Lung (tissue), 12 donors: Measurements from ENCODE around the gene PCMT1. TPM values are rescaled to one million over a fixed set of nuclear protein-coding genes. Genes with fewer than 3 reads are reported as not detected.

Experiments
- ATAC-seq: fragments of 200-7000 bp; cut with Tn5 transposase; one replicate; pipeline ENCODE4 v1.9.1; 2020; ENCODE audit warnings: moderate number of reproducible peaks; ENCODE audit not compliant: insufficient read depth, low FRiP score
- DNase-seq, 3 donors: peaks; one replicate each; pipeline ENCODE4 v3.0.0-alpha.2; 2013 to 2017
- H3K27ac ChIP-seq, 2 donors: one replicate each; pipeline ENCODE4 v1.5.1; 2013; ENCODE audit warnings: mild to moderate bottlenecking in 2 of 2, moderate library complexity in 2 of 2, control low read depth in 1 of 2, inconsistent platforms in 1 of 2, low read depth in 1 of 2, low read length in 1 of 2
- H3K27me3 ChIP-seq, 3 donors: one replicate each; pipeline ENCODE4 v1.5.1; 2013; ENCODE audit warnings: low read length in 2 of 3; ENCODE audit not compliant: control insufficient read depth in 3 of 3, insufficient read depth in 3 of 3
- H3K36me3 ChIP-seq, 4 donors: one replicate each; pipeline ENCODE4 v1.5.1; 2013; ENCODE audit warnings: low read length in 4 of 4, mild to moderate bottlenecking in 1 of 4, moderate library complexity in 1 of 4; ENCODE audit not compliant: control insufficient read depth in 4 of 4, insufficient read depth in 4 of 4
- H3K4me1 ChIP-seq, 5 donors: one replicate each; pipeline ENCODE4 v1.5.1; 2013; ENCODE audit warnings: low read length in 5 of 5, mild to moderate bottlenecking in 2 of 5, moderate library complexity in 1 of 5; ENCODE audit not compliant: control insufficient read depth in 5 of 5, insufficient read depth in 5 of 5
- H3K4me3 ChIP-seq: one replicate; pipeline ENCODE4 v1.5.1; 2013; ENCODE audit warnings: mild to moderate bottlenecking, control low read depth, moderate library complexity
- H3K9ac ChIP-seq, 2 donors: one replicate each; pipeline ENCODE4 v1.5.1; 2013; ENCODE audit warnings: low read length in 2 of 2, control low read depth in 1 of 2; ENCODE audit not compliant: insufficient read depth in 1 of 2
- H3K9me3 ChIP-seq, 4 donors: one replicate each; pipeline ENCODE4 v1.5.1; 2013; ENCODE audit warnings: low read length in 3 of 4, mild to moderate bottlenecking in 1 of 4, moderate library complexity in 1 of 4; ENCODE audit not compliant: control insufficient read depth in 4 of 4, insufficient read depth in 3 of 4
- CTCF ChIP-seq: IDR thresholded peaks from 2 replicates; pipeline ENCODE4 v1.5.1; 2012; ENCODE audit warnings: mild to moderate bottlenecking; ENCODE audit errors: control extremely low read depth, extremely low read depth
- WGBS, 2 donors: extraction: QIAGEN DNeasy Blood & Tissue Kit; methylation state at CpG; one replicate each; pipeline ENCODE4 v1.1.7; 2013; 5-methylcytosine and 5-hydroxymethylcytosine counted together
- polyA plus RNA-seq, 2 donors: library from polyadenylated mRNA; stranded (reverse); fragments of 200-250 nt; gene quantifications; one replicate each; pipeline ENCODE4 v1.2.1, GENCODE V29; 2013
- total RNA-seq, 2 donors: library from RNA; depleted of rRNA in 1 of 2; stranded (reverse); fragments of >200 nt in 1 of 2; gene quantifications; one replicate each; pipeline ENCODE4 v1.2.1, GENCODE V29; 2014 to 2021
- donor health status: control.
- donor health status: control.
- donor health status: Bipolar disorder and iron deficiency.
- donor health status: healthy.
- donor health status: DM: yes; HTN: yes; CAD: no.

PCMT1 gene
- total and polyA plus RNA-seq, 4 donors = 32.6 to 91.2 (median 61.1) TPM

GRCh38 chr6:149831308-149831820, 81.8 kb downstream of the PCMT1 start:
- 84 to 91% methylated on average over 6 of the region's 6 CpGs for WGBS, 2 donors
- Histone ChIP-seq H3K27ac (no peak overlapping the region), H3K9ac (no peak overlapping the region), H3K4me3 (no peak overlapping the region), H3K27me3 (no peaks in the 10 kb centered on the region), H3K4me1 (no peaks in the 10 kb centered on the region), H3K9me3 (no peaks in the 10 kb centered on the region), H3K36me3 (peaks cover 5 to 9% (median 8%) of the 10 kb centered on the region in 4 donors)
- TF ChIP-seq CTCF = no peak
- no peak for ATAC-seq
- peak; percentile 34 to 52 (median 45) for DNase-seq

GRCh38 chr6:149833651-149834050, 84.1 kb downstream of the PCMT1 start:
- Histone ChIP-seq H3K4me3 (no peak overlapping the region), H3K27ac (no peak overlapping the region), H3K9ac (no peak overlapping the region), H3K4me1 (no peaks in the 10 kb centered on the region), H3K27me3 (no peaks in the 10 kb centered on the region), H3K9me3 (no peaks in the 10 kb centered on the region), H3K36me3 (peaks cover 4 to 9% (median 9%) of the 10 kb centered on the region in 4 donors)
- ATAC-seq (no peak), DNase-seq (no peak)
- TF ChIP-seq CTCF = no peak
- WGBS, 2 donors = 95 to 96% methylated on average over 3 of the region's 3 CpGs

DNA sequence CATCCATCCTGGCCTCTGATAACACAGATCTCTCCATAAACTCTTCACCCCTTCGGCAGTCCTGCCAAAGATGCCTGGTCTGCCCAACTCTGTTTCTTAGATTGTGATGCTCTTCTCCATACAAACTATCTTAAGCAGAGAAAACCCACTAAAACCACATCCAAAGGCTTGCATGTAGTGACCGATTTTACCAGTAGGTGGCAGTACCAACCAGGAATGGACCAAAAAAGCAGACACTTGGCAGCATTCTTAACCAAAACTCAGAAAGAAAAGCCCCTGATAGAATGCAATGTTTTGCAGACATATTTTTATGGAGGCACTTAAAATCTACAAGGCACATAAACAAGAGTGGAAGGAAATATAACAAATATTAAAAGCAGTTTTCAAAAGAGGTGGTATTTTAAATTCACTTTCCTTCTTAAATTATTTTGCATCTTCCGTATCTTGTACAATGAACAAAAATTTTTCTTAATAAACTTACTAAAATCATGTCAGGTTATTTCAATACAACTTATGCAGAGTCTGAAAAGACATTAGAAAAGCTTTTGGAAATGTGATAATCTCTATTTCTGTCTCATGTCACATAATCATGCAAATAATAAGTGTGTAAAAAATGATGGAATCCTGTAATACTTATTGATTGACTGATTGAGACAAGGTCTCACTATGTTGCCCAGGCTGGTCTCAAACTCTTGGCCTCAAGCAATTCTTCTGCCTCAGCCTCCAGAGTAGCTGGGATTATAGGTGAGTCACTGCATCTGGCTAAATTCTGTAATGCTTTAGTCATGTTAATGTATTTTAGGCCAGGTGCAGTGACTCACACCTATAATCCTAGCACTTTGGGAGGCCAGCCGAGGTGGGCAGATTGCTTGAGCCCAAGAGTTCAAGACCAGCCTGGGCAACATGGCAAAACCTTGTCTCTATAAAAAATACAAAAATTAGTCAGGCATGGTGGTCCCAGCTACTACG, 85.3 kb downstream of the PCMT1 start:
- TF ChIP-seq CTCF = peak; percentile 84
- Histone ChIP-seq H3K36me3 (peaks cover 4 to 9% (median 9%) of the 10 kb centered on the region in 4 donors), H3K9ac (no peak overlapping the region), H3K4me1 (no peaks in the 10 kb centered on the region), H3K27ac (no peak overlapping the region), H3K4me3 (no peak overlapping the region), H3K9me3 (no peaks in the 10 kb centered on the region), H3K27me3 (no peaks in the 10 kb centered on the region)
- peak; percentile 79 to 87 (median 87) for DNase-seq
- ATAC-seq = peak; percentile 66
- WGBS, 2 donors = 54 to 57% methylated on average over 5 of the region's 5 CpGs
